HG03432 (cell line): ENCODE measurements around the gene RDH8.
"Not testable (repeated sequence)": the region's sequence is repeated elsewhere in the genome, so short reads cannot be mapped to it uniquely, and the experiment has no call there.

Experiments
- ATAC-seq: cut with Tn5 transposase; IDR thresholded peaks from one replicate; pipeline ENCODE4 v1.9.1; 2021; ENCODE audit warnings: mild to moderate bottlenecking, moderate library complexity; ENCODE audit not compliant: unreplicated experiment

Gene RDH8

DNA sequence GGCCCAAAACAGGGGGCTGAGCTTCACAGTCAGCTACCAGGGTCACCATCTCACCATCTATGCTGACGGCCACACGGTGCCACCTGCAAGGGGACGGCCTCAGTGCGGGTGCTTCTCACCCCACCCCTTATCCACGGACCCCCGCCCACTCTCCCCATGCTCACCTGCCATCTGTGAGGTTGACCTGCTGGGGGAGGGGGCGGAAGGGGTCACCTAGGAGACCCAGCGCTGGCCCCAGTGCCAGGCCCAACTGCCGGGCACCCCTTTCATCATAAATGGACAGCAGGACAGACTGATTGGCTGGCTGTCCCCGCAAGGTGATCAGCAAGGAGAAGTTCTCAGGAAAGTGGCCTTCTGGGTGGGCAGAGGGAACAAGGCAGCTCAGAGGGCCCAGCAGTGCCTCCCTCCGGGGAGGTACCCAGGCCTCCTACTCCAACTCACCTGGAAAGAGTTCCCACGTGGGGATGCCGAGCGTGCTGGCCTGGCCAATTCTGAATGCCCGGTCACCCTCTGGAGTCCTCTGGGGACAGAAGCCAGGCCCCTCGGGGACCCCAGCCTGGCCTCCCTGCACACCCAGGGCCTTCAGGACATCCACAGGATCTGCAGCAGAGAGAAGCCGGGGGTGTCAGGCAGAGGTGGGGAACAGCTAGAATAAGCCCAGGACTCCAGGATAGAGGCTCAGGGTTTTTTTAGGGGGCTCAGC, 7.5 kb upstream of the RDH8 start:
- ATAC-seq, result no peak

DNA sequence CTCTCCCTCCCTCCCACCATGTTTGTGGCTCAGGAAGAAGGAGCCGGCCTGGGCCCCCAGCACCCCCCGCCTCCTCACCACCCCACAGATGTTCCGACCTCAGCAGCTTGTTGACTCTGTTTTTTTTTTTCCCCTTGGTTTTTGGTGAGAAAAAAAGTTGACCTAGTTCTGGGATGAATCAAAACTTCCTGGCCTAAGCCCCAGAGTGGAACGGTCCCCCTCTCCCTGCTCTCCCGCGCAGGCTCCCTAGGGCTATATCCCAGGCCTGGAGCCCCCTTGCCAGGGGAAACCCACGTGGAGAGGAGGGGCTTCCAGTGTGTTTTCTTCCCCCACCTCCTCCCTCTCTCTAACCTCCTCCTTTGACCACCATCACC, 7.0 kb upstream of the RDH8 start:
- no peak for ATAC-seq

DNA sequence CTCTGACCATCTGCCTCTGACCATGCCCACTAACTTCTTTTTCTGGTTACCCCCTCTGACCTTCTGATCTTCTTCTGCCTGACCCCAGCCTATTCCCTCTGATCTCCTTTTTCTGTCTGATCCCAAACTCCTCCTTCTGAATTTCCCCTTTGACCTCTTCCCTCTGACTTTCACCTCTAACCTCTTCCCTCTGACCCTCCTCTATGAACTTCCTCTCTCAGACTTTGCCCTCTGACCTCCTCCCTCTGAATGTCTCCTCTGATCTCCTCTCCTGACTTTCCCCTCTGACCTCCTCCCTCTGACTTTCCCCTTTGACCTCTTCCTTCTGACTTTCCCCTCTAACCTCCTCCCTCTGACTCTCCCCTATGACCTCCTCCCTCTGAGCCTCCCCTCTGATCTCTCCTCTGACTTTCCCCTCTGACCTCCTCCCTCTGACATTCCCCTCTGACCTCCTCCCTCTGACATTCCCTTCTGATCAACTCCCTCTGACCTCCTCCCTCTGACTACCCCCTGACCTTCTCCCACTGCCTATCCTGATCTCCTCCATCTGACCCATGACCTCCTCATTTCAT, 6.4 kb upstream of the RDH8 start:
- ATAC-seq, result no peak

DNA sequence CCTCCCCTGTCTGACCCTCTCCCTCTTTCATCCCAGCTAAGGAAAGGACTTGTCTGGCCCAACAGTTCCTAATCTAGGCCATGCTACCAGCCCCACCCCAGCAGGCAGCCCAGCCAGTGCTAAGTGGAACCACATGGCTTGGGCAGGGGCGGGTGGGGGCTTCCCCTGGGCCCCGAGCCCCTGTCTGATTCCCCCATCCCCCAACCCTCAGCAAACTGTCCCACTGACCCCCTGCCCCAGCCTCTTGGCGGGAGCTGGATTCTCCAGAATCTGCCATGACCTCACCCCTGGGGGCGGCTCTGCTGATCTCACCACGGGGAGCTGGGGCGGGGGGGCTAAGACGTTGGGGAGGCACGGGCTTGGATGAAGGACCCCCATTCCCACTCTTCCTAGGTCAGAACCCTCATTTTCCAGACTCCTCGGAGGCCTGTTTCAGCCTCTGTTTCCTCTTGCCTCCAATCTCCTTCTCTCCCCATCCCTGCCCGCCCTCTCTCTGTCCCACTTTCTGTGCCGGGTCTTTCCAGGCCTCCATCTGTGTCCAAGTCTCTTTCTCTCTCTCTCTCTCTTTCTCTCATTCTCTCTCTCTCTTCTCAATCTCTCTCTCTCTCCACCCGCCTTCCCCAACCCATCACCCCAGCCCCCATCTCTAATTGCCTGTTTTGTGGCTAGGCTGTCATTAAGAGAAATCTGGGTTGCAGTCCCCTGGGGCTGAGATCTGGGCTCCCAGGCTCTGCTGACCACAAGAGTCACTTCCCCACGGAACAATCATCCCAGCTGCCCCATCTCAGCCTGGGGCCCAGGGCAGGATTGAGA, 5.7 kb upstream of the RDH8 start:
- no peak for ATAC-seq

DNA sequence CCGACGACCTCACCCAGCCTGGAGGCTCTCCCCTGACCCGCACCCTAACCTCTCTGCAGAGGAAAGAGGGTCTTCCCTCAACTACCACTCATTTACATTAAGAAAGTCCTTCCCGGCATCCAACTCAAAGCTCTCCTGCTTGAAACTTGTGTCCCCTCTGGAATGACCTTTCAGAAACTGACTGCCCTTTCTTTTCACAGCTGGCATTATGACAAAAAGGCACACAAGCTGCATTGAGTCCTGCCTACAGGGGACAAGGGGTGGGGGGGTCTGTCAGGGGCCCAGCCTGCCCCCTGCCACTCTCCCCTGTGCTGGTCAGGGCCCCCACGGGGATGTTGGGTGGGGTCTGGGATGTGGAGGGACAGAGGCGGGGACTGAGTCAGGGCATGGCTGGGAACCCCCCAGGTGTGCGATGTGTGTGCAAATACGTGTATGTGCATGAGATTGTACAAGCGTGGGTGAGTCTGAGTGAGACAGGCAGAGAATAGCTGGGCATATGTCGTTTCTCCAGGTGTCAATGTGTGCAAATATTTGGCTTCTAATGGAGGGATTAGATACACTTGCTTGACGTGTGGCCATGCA, 5.0 kb upstream of the RDH8 start:
- ATAC-seq, result no peak

DNA sequence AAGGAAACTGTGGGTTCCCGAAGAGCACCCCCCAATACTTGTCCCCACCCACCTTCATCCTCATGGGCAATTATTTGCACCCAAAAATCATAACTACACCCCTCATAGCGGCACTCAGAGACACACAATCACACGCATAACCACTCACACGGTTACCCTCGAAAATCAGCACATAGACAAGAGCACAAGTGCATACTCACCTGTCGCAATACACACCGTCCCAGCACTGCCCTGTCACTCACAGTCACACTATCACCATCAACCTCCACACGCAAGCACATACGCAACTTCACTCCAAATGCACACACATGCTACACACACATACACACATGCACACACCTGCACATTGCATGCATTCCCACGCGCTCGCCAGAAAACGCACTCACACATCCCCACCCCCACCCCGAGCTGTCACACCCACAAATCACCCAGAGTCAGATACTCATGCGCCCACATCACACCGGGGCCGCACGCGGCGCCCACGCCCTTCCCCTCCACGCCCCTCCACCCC, 3.5 kb upstream of the RDH8 start:
- no peak for ATAC-seq

DNA sequence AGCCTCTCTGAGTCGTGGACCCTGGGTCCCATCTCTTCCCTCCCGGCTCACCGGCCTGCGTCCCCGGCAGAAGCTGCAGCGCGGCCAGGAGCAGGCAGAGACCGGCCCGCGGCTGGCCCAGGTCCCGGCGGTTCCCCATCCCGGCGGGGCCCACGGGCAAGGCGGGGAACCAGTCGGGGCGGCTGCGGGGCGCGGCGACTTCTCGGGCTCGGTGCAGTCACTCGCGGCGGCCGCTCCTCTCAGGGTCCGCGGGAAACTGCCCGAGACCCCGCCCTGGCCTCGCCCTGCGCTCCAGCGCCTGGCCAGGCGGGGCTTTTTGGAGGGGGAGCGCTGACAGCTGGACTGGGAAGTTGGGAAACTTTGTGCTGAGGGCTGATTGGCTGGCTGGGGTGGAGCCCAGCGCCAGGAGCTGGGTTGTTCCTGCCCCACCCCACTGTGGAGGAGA, 3.0 kb upstream of the RDH8 start, which contains the start of gene COL5A3:
Gene COL5A3 (minus strand): TSS at position 258 of the 445 bp plus-strand sequence. CDS start 119 bp downstream, at position 139.
- no peak for ATAC-seq

DNA sequence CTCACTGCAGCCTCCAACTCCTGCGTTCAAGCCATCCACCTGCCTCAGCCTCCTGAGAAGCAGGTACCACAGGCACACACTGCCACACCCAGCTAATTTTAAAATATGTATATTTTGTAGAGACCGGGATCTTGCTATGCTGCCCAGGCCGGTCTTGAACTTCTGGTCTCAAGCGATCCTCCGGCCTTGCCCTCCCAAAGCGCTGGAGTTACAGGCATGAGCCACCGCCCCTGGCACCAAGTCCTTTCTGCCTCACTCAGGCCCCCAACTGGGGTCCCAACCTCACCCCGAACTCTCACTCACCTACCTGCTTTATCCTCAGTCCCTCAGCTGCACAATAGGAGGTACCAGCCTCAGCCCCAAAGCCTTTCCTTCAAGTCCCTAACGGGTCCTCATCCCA, 2.3 kb upstream of the RDH8 start:
- ATAC-seq, result no peak

DNA sequence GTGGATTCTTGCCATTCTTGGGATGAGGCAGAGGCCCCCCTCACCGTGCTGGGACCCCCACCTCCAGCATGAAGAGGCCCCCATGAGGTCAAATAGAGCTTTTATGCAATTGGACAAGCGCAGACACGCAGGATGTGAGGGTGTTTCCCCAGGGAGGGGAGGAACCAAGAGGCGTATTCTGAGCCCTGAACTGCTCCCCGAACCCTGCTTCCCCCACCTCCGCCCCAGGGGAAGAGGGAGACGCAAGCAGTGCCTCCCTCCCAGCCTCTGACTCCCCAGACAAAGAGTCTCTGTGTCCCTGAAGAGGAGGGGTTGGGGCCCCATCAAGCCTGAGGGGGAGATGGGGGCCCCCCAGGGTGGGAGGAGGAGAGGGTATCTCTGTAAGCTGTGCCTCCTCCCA, 1.3 kb upstream of the RDH8 start:
- no peak for ATAC-seq

DNA sequence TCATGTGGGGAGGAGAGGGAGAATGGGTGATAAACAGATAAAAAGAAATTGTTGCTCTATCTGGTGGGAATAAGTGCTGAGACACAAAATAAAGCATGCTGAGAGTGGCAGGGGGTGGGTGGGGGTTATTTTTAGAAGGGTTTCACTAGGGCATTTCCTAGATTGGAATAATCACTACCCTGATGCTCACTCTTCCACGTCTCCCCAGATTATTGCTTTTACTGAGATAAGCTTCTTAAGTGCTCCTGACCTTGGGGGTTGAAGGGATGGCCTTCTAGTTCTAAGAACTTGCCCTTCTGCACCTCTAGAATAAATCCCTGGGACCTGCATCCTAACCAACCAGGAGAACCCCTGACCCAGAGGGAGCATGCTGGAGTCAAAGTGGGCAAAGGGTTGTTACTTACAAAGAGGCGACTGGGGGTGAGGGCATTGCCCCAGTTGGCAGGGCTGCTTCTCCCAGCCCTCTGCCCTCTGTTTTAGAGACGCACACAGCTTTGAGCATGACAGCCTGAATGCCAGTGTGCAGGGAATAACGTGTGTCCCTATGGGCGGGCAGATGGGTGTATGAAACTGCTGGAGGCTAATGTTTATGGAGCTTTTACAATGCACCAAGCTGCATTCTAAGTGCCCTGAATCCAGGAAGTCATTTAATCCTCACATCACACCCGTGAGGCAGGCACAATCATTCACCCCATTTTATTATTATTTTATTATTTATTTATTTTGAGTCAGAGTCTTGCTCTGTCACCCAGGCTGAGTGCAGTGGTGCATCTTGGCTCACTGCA, 743 bp downstream of the RDH8 start:
- no peak for ATAC-seq

DNA sequence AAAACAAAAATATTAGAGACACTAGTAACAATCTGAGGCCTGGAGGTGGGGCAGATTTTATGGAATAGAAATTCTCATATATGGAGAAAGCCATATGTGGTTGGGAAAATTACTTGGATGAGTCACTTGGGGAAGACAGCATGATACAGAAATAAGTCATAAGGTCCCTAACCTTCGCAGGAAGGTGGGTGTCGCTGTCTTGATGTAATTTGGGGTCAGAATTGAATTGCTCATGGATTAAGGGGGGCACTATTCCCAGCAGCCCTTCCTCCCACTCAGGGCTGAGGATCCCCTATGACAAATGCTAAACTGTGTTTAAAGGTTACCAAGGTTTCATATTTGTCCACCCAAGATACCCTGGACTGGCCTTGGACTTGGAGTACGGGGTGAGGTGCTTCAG, 5.0 kb downstream of the RDH8 start:
- no peak for ATAC-seq

DNA sequence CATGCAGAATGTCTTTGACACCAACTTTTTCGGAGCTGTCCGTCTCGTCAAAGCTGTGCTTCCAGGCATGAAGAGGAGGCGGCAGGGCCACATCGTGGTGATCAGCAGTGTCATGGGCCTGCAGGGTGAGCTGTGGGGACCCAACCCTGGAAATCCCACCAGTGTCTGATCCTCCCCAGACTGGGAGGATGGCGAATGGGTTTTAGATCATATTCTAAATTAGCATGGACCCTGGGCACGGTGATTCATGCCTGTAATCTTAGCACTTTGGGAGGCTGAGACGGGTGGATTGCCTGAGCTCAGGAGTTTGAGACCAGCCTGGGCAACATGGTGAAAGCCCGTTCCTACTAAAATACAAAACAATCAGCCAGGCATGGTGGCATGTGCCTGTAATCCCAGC, 5.5 kb downstream of the RDH8 start:
- no peak for ATAC-seq

DNA sequence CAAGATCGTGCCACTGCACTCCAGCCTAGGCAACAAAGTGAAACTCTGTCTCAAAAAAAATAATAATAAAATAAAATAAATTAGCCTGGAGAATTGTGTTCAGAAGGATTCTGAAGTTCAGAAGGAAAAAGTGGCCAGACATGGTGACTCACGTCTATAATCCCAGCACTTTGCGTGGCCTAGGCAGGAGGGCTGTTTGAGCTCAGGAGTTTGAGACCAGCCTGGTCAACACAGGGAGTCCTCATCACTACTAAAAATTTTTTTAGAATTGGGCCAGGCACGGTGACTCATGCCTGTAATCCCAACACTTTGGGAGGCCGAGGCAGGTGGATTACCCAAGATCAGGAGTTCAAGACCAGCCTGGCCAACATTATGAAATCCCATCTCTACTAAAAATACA, 6.0 kb downstream of the RDH8 start:
- no peak for ATAC-seq

DNA sequence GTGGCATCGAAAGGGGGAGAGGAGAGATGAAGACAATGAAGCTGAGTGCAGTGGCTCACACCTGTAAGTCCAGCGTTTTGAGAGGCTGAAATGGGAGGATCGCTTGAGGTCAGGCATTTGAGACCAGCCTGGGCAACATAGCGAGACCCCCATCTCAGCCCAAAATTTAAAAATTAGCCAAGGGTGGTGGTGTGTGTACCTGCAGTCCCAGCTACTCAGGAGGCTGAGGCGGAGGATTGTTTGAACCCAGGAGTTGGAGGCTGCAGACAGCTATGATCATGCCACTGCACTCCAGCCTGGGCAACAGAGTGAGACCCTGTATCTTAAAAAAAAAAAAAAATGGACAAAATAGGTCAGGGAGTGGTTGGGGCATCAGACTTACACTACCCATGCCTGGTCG, 7.6 kb downstream of the RDH8 start:
- ATAC-seq, result no peak

DNA sequence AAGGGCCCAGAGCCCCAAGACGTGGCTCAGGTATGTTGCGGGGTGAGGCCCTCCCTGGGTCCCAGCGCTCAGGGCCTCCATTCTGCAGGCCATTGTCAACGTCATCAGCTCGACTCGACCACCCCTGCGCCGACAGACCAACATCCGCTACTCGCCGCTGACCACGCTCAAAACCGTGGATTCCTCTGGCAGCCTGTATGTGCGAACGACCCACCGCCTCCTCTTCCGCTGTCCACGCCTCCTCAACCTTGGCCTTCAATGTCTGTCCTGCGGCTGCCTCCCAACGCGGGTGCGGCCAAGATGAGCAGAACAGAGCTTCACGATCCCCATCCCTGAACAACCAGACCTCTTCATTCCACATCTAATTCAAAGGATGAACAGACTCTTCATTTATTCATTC, 8.2 kb downstream of the RDH8 start:
- ATAC-seq, result no peak

DNA sequence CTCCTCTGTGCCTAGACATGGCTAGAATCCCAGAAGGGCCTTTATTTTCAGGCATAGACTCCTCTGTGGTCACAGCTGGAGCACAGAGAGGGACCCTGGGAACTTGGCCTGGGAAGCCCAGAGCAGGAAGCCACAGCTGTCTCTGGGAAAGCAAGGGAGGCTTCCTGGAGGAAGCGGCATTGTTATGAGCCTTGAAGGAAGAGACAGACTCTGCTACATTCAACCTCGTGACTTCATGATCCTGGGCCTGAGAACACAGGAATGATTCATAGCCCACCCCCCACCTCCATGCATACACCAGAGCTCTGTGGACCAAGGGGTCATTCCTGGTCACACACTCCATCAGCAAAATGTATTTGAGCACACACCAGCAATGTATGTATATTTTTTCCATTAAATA, 8.6 kb downstream of the RDH8 start:
- no peak for ATAC-seq

DNA sequence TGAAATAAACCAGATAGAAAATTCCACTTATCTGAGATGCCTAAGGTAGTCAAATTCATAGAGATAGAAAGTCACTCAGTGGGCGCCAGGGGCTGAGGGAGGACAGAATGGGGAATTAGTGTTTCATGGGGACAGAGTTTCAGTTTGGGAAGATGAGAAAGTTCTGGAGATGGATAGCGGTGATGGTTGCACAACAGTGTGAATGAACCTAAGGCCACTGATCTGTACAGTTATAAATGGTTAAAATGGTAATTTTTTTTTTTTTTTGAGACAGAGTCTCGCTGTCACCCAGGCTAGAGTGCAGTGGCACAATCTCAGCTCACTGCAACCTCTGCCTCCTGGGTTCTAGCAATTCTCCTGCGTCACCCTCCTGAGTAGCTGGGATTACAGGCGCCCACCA, 9.8 kb downstream of the RDH8 start:
- ATAC-seq, result not testable (repeated sequence)

DNA sequence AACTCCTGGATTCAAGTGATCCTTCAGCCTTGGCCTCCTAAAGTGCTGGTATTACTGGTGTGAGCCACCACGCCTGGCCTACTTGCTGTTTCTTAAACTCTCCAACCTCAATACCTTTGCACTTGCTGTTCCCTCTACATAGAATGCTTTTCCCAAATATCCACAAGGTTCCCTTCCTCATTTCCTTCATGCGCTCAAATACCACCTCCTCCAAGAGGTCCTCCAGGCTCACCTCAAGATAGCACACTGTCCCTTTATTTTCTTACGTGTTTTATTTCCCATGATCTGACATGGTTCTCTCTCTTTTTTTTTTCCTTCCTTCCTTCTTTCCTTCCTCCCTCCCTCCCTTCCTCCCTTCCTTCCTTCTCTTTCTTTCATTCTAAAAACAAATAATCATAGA, 13.5 kb downstream of the RDH8 start:
- no peak for ATAC-seq

DNA sequence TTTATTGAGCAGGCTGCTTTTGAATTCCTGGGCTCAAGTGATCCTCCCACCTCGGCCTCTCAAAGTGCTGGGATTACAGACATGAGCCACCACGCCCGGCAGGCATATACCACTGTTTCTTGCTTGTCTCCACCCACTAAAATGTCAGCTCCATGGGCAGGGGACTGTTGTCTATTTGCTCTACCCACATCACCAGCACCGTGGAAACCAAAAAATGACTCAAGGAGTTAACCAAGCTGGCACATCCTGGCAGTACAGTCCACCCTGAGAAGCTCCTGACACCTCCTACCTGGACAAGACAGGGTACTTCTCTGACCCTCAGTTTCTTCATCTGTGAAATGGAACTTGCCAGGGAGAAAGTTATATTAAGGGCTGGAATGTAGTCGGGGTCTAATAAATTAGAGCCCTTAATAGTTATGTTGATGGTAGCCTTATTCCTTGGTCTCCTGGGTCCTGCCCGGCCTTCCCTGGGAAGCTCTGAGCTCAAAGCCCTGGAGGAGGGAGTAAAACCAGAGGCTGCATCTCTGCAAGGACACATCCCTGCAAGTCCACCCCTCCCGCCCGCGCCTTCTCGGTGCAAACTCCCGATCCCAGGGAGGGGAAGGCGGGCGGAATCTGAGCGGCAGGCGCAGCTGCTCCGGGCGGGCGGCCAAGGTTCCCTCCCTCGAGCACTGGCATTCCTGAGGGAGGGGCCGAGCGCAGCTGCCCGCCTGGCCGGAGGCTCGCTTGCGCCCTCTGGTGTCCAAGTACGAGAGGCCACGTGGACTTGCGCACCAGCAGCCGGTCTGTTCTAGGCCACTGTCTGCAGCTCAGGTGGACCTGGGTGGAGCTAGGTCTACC, 14.1 kb downstream of the RDH8 start:
- no peak for ATAC-seq

DNA sequence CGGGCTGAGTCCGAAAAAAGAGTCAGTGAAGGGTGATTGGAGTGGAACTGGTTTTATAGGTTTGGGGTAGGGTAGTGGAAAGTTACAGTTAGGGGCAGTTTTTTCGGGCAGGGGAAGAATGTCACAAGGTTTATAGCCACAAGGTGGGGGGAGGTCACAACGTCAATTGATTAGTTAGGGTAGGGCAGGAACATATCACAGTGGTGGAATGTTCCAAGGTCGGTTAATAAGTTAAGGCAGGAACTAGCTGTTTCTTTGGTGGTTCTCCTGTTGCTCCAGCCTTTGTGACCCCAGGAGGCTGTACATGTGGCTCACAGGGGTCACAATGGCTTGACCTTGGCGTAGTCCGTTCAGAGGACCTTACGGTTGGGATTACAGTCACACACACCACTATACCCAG, 20.3 kb downstream of the RDH8 start:
- no peak for ATAC-seq
